CD4-positive, alpha-beta T cell treated with Interferon alpha-2 for 1 hour (primary cell): ENCODE data around the gene CORO2B.

Experiments
- DNase-seq, 2 donors: peaks; one replicate each; pipeline ENCODE4 v3.0.0-alpha.2; 2020 to 2022

CORO2B gene

DNA sequence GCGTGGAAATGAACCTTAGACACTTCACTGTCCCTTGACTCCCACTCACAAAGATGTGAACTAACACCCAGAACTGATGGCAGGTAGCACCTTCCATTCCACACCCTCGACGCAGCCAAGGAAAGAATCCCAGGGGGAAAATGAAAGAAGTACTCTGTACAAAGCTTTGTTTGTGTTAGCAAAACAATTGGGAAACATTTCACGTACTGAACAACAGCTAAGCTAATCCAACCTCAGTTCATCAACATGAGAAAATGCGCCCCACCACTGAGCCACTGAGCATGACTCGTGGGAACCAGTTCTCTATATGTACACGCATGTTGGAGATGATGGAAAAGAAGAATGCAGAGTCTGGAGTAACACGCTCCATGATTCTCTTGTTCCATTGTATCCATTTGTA lies 32.0 kb downstream of the CORO2B start:
- DNase-seq, result no peak

DNA sequence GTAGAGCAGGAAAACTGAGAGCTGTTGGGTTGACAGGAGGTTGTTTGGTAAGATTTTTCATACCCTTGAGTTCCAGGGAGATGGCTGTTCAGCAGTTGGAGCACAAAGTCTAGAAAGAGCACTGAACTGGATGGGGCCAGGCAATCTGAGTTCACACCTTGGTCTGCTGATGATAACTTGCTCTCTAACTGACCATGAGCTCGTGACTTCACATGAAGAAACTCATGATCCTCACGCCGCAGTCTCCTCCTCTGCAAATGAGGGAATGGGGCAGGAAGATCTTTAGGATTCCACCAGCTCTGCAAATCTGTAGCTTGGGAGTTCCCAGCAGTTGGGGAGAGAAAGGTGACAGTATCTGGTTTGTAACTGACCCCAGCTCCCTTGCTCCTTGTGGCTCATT lies 33.7 kb downstream of the CORO2B start:
- DNase-seq, result no peak

- DNase-seq, result no peak
These were observed 34.4 kb downstream of the CORO2B start for GRCh38 chr15:68612979-68613740.

DNA sequence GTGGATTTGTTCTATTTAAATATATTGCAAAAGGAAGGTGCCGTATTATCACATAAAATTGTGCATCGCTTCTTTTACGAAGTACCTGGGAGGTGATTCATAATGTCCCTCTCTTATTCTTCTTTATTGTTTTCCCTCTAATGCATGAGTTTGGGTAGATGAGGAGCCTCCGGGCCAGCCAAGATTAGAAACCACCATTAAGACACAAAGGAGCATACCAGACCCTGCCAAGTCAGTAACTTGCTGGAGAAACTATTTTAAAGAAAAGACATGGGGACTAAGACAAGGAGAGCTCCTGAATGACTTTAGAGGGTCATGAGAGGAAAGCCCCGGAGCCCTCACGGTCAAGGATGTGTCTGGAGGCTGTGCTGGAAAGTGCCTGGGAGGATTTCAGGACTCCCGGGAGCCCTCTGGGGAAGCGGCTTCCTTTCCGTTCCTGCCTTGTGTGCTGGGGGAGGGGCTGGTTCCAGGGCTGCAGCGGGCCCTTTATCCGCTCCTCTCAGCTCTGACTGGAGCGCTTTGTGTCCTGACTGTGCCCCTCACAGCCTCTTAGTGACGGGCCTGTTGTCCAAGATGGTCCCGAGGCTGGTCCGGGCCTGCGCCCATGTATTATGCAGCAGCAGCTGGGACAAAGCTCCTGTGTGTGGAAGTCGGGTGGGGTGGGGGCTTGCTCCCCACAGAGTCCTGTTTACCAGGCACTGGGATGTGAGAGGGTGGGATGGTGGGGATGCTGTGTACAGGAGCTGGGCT lies 35.7 kb downstream of the CORO2B start:
- no peak for DNase-seq

GRCh38 chr15:68615301-68615700 lies 36.5 kb downstream of the CORO2B start:
- DNase-seq, result no peak

GRCh38 chr15:68615811-68616210 lies 37.0 kb downstream of the CORO2B start:
- no peak for DNase-seq

GRCh38 chr15:68616397-68616796 lies 37.6 kb downstream of the CORO2B start:
- no peak for DNase-seq

DNA sequence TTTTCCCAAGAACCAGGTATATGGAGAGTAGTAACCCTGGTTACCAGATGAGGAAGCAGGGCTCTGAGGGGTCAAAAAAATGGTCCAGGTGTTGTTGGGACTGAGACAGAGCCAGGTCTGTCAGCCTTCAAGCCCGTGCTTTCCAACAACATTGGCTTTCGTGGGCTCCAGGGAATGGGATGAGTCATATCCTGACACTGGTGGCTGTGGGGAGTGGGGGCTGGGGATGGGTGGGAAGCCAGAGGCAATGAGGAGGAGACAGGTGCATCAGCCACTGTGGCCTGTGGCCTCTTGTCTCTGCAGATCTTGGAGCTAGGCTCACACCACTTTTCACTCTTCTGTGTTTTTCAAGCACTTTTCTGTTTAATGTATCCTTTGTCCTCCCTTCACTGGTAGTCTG lies 38.2 kb downstream of the CORO2B start:
- no peak for DNase-seq

- no peak for DNase-seq
These were observed 39.0 kb downstream of the CORO2B start for GRCh38 chr15:68617777-68618176.

DNA sequence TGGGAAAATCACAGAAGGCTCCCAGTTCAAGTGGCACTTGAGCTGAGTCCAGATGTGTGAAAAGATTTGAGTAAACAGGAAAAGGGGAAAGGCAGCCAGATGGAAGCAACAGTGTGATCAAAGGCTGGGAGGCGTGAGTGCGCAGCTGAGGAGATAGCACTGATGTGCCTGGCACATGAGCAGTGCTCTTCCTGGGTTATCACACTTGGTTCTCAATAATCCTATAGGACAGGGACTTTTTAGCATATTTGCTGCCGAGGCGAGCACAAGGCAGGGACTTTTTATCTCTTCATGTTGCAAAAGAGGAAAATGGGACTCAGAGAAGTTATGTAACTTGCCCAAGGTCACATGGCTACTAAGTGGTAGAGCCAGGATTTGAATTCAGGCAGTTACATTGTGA lies 39.6 kb downstream of the CORO2B start:
- no peak for DNase-seq

DNA sequence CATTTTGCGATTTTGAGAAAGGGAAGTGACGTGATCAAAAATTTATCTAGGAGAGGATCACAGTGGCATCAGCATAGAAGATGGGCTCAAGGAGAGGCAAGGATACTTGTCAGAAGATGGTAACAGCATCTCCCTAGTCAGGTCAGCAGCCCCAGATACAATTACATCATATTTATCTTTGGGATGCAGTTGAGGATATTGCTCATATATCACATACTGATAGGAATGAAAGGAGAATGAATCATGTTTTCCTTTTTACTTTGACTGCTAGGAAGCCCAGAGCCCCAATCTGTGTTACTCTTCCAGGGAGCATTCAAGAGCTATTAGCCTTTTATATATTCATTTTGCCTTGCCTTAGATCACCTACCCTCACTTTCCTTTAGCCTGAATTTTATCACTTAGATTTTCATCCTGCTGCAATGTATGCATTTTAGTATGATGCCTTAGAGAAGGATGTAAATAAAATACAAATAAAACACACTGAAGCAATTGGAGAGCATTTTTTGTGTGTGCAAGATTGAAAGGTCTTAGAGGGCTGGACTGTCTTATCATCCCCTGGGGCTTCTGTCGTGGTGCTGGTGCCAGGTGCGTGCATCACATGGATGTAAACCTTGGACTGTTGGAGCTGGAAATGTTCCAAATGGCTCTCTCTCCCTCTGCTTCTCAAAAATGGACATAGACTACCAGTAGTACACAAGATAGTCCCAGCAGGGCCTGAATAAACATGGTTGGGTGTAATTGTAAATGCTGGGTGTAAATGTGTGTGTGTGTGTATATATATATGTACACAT lies 40.3 kb downstream of the CORO2B start:
- DNase-seq, result no peak

DNA sequence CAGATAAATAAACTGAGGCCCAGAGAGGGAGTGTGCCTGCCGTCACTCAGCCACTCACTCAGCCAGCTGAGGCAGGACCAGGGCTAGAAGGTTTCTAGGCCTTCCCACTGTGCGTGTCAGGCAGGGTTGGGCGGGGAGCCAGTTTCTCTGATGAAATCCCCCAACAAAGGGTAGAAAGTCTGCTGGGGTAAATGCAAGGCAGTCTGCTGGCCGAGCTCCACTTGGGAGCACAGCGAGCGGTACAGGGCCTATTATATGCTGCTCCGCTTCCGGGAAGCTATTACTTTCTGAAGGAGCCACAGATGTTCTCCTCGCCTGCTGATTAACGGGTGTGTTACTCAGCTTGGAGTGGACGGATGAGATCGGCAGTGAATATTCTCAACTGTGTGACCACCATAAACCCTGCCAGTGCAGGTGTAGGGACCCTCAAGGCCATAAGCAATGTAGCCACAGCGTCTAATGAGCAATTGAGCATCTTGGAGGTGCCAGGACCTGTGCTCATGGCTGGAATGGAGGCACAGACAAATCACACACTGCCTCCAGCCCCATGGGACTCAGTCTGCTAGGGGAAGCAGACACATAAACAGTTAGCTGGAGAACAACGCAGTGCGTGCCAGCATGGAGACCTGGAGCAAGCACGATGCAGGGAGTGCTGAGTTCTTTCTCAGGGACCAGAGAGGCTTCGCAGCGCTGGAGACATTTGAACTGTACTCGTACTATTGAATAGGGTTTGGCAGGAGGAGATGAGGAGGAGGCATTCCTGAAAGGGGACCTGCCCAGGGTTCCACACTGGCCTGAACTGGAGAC lies 42.1 kb downstream of the CORO2B start:
- no peak for DNase-seq

DNA sequence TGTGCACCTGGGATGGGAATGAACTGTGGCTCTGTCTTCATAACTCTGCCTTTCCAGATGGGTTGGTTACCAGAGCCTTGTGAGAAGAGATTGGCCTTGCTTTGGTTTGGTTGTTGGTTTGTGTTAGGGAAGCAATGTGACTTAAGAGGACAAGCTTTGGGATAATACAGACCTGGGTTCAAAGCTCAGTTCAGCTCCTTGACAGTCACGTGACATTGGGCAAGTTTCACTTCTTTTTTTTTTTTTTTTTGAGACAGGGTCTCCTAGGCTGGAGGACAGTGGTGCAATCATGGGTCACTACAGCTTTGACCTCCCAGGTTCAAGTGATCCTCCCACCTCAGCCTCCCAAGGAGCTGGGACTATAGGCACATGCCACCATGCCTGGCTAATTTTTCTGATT lies 42.7 kb downstream of the CORO2B start:
- DNase-seq, result no peak

DNA sequence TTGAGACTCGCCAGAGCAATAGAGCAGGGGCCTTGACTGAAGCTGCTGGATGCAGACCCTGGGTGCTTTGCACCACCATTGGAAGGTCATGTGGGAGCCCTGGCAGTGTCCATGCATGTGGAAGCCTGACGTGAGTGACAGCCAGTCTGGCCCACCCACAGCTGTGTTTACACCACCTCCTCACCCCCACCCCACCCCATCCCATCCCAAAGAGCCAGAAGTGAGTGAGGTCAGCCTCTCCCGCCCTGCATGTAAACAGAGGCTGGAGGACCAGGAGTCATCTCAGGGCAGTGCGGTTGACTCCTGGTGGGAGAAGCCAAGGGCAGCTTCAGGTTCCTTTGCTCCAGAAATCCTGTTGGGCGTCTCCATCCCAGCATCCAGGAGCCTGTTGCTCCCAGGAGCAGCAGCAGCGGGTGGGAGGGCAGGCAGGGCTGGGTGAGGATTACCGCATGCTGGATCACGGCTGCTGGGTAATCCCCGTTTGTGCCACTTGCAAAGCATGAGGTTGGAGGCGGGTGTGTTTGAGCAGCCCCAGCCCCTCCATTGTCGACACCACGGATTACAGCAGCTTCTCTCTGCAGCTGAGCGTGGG lies 44.6 kb downstream of the CORO2B start:
- DNase-seq, result no peak

DNA sequence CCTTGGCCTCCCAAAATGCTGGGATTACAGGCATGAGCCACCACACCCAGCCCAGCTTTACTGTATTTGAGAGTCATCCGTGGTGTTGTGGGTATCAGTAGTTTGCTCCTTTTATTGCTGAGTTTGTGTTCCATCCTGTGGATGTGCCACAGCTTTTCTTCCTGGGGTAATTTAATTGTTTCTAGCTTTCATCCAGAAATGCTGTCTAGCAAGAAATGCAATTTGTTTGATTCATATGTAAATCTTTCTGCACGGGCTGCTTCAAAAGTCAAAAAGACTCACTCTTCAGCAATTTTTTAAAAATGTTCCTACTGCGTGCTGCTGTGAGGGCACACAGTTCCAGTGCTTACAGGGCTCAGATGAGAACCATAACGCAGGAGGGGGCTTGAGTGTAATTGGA lies 47.1 kb downstream of the CORO2B start:
- no peak for DNase-seq

- no peak for DNase-seq
These were observed 47.5 kb downstream of the CORO2B start for GRCh38 chr15:68626283-68626682.

DNA sequence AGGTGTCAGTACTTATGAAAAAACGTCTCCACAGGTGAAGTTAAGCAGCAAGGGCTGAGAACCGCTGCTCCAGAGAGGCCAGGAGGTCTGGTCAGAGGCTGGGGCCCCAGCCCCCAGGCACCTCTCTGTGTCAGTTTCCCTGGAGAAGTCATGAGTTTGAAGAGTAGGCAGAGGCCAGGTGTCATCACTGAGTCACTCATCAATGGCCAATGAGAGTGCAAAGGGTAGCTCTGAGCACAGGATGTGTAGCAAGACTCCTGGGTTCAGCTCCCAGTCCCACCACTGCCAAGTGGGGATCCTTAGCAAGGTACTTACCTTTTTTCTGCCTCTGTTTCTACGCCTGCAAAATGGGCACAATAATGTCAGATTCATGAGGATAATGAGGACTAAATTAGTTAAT lies 47.9 kb downstream of the CORO2B start:
- no peak for DNase-seq

DNA sequence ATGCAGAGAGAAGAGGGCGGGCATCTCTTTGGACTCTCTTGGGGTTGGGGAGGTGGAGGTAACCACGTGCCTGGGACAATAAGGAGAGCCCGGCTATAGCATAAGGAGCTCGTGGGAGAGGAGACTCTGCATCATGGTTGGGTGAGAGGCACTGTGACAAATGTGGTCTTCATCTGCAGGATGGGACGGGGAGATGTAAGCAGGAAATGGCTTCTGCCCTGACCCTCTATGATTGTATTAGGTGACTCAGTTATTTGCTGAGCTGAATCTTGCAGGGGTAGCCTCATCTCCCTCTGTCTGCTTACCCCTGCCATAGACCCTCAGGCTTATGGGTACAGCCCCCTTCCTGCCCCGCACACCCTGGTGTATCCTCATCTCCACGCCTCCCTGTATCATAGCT lies 48.7 kb downstream of the CORO2B start:
- no peak for DNase-seq

DNA sequence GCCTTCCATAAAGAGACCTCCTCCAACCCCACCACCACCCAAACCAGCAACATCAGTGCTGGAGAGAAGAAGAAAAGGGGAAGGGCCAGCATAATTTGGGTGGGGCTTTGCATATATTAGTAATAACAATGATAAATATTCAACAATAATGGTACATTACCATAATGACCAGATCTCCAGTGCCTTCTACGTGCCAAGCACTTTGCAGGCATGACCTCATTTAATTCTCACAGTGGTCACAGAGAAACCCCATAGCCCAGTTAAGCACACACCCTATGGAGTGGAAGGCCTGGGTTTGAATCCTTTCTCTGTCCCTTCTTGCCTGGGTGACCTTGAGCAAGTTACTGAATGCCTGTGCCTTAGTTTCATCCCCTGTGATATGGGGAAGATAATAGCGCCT lies 49.2 kb downstream of the CORO2B start:
- DNase-seq, result no peak

DNA sequence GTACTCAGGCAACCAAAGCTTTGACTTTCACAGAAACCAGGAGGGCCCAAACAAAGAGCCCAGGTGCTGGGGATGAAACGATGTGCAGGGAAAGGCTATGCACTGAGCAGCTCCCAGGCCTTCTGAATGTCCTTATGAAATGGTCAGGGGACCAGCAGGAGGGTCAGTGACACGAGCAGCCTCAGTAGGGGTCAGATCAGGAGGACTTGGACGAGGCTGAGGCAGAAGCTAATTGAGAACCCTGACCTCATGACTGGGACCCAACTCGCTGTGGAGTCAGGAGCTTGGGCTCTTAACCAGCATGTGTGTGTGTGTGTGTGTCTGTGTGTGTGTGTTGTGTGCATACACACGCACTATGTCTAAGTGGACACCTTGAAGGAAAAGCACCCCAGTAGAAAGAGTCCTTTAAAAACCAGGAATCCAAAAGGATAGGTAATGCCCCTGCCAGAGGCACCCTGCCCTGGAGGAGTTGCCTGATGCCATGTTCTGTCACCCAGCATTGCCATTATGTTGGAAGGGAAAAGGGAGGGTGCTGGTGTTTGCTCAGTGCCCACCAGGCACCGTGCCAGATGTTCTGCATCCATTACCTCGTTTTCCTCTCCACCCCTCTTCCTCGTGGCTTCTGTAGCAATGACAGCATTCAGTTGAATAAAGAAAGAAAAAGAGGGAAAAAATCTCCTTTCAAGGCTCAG lies 50.9 kb downstream of the CORO2B start:
- no peak for DNase-seq

GRCh38 chr15:68630211-68630555 lies 51.4 kb downstream of the CORO2B start:
- no peak for DNase-seq

DNA sequence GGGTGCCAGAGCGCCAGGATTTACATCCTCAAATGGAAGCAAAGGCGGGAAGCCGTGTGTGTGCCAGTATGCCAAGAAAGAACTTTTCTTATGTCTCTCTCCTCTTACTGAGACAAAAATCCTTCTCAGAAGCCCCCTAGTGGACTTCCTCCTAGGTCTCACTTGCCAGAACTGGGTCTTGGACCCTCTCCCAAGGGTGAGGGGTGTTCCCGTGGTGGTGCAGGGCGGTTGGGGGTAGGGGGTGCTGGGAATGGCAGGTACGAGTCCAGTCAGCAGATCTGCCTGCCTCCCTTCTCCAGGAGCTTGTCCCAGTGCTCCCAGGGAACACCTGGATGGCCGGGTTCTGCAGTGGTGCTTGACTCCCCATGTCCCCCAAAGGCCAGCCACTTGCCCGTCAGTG lies 52.0 kb downstream of the CORO2B start:
- DNase-seq, result no peak
